HEK293 (cell line): ENCODE results near the gene ROPN1L.

ENCODE experiments used
- CTCF ChIA-PET: fragments of 350-600 bp; formaldehyde crosslinking; extraction: SDS; loops from one replicate; lab custom pipeline; 2021; ENCODE audit warnings: antibody characterized with exemption; lab: Yijun Ruan, JAX
- POLR2A ChIA-PET: fragments of 300-600 bp; formaldehyde crosslinking; extraction: SDS; loops from one replicate; lab custom pipeline; 2020; ENCODE audit warnings: antibody characterized with exemption, inconsistent platforms; lab: Yijun Ruan, JAX
- H3K27ac ChIP-seq: fragments of 200-500 bp; sonication (Bioruptor generic); 2 replicates; pipeline ENCODE4 v1.5.1; 2014; ENCODE audit warnings: low read depth, low read length, control low read depth, inconsistent platforms; ENCODE audit errors: extremely low read depth
- H3K36me3 ChIP-seq, 2 experiments: fragments of 200-500 bp in 1 of 2; sonication (Bioruptor generic) in 1 of 2; 1 replicate in 1 of 2; 2 replicates in 1 of 2; pipeline ENCODE4 v1.5.1; 2014 to 2017; ENCODE audit warnings: inconsistent platforms in 2 of 2, low read length in 2 of 2; ENCODE audit not compliant: control insufficient read depth in 2 of 2, insufficient read depth in 1 of 2
- H3K4me1 ChIP-seq: fragments of 200-500 bp; sonication (Bioruptor generic); 2 replicates; pipeline ENCODE4 v1.5.1; 2014; ENCODE audit warnings: mild to moderate bottlenecking, low read length, inconsistent platforms; ENCODE audit not compliant: control insufficient read depth, insufficient read depth
- H3K4me3 ChIP-seq: 2 replicates; pipeline ENCODE4 v1.5.1; 2011; ENCODE audit warnings: low read depth, mild to moderate bottlenecking, control low read depth, low read length, moderate library complexity
- H3K9me3 ChIP-seq: fragments of 200-500 bp; sonication (Bioruptor generic); 2 replicates; pipeline ENCODE4 v1.5.1; 2014; ENCODE audit warnings: low read depth, low read length, inconsistent platforms; ENCODE audit not compliant: control insufficient read depth, insufficient read depth
- GLI4 ChIP-seq: fragments of 450-650 bp; formaldehyde crosslinking; IDR thresholded peaks from 2 replicates; pipeline ENCODE4 v1.5.1; 2016; ENCODE audit warnings: missing biosample characterization, missing genetic modification characterization
- KLF7 ChIP-seq: fragments of 450-650 bp; formaldehyde crosslinking; IDR thresholded peaks from 2 replicates; pipeline ENCODE4 v1.5.1; 2016; ENCODE audit warnings: missing biosample characterization, missing genetic modification characterization, borderline replicate concordance
- OVOL3 ChIP-seq: fragments of 450-650 bp; formaldehyde crosslinking; IDR thresholded peaks from 2 replicates; pipeline ENCODE4 v1.5.1; 2016; ENCODE audit warnings: missing biosample characterization, missing genetic modification characterization
- SCRT2 ChIP-seq: fragments of 450-650 bp; formaldehyde crosslinking; IDR thresholded peaks from 2 replicates; pipeline ENCODE4 v1.5.1; 2016; ENCODE audit warnings: missing biosample characterization, missing genetic modification characterization
- SP7 ChIP-seq: fragments of 450-650 bp; formaldehyde crosslinking; IDR thresholded peaks from 2 replicates; pipeline ENCODE4 v1.5.1; 2016; ENCODE audit warnings: missing biosample characterization, missing genetic modification characterization
- ZBTB20 ChIP-seq: fragments of 450-650 bp; formaldehyde crosslinking; IDR thresholded peaks from 2 replicates; pipeline ENCODE4 v1.5.1; 2016; ENCODE audit warnings: missing biosample characterization, missing genetic modification characterization
- ZFP37 ChIP-seq: fragments of 450-650 bp; formaldehyde crosslinking; IDR thresholded peaks from 2 replicates; pipeline ENCODE4 v1.5.1; 2016; ENCODE audit warnings: missing biosample characterization, missing genetic modification characterization
- ZNF16 ChIP-seq: fragments of 450-650 bp; formaldehyde crosslinking; IDR thresholded peaks from 2 replicates; pipeline ENCODE4 v1.5.1; 2016; ENCODE audit warnings: low read depth, missing biosample characterization, missing genetic modification characterization
- ZNF174 ChIP-seq: fragments of 450-650 bp; formaldehyde crosslinking; IDR thresholded peaks from 2 replicates; pipeline ENCODE4 v1.5.0; 2017; ENCODE audit warnings: missing biosample characterization, mild to moderate bottlenecking, missing genetic modification characterization
- ZNF2 ChIP-seq: fragments of 450-650 bp; formaldehyde crosslinking; IDR thresholded peaks from 2 replicates; pipeline ENCODE4 v1.5.1; 2016; ENCODE audit warnings: missing biosample characterization, missing genetic modification characterization
- ZNF24 ChIP-seq: fragments of 450-650 bp; formaldehyde crosslinking; IDR thresholded peaks from 2 replicates; pipeline ENCODE4 v1.5.1; 2016; ENCODE audit warnings: missing biosample characterization, missing genetic modification characterization
- ZNF341 ChIP-seq: fragments of 450-650 bp; formaldehyde crosslinking; IDR thresholded peaks from 2 replicates; pipeline ENCODE4; 2016; ENCODE audit warnings: low read depth, missing biosample characterization, missing genetic modification characterization
- ZNF366 ChIP-seq: fragments of 450-650 bp; formaldehyde crosslinking; conservative IDR thresholded peaks from 2 replicates; pipeline ENCODE4 v1.5.1; 2016; ENCODE audit warnings: missing biosample characterization, missing genetic modification characterization
- ZNF660 ChIP-seq: fragments of 450-650 bp; IDR thresholded peaks from 2 replicates; pipeline ENCODE4 v1.5.1; 2018; ENCODE audit warnings: missing biosample characterization, mild to moderate bottlenecking, missing genetic modification characterization
- ZNF670 ChIP-seq: fragments of 450-650 bp; formaldehyde crosslinking; IDR thresholded peaks from 2 replicates; pipeline ENCODE4 v1.5.1; 2016; ENCODE audit warnings: missing biosample characterization, missing genetic modification characterization, low read depth
- ZNF785 ChIP-seq: fragments of 450-650 bp; formaldehyde crosslinking; IDR thresholded peaks from 2 replicates; pipeline ENCODE4 v1.5.1; 2016; ENCODE audit warnings: missing biosample characterization, missing genetic modification characterization
- ZNF791 ChIP-seq: fragments of 450-650 bp; formaldehyde crosslinking; IDR thresholded peaks from 2 replicates; pipeline ENCODE4 v1.5.1; 2016; ENCODE audit warnings: missing biosample characterization, missing genetic modification characterization
- TF ChIP-seq, protein P1 (sequence below): fragments of 450-650 bp; formaldehyde crosslinking; IDR thresholded peaks from 2 replicates; pipeline ENCODE4 v1.5.1; 2017; ENCODE audit warnings: missing biosample characterization, missing genetic modification characterization
- TF ChIP-seq, protein P2 (sequence below): fragments of 450-650 bp; formaldehyde crosslinking; IDR thresholded peaks from 2 replicates; pipeline ENCODE4 v1.5.1; 2017; ENCODE audit warnings: missing biosample characterization, mild to moderate bottlenecking, missing genetic modification characterization, moderate library complexity
- TF ChIP-seq, protein P3 (sequence below): fragments of 450-650 bp; formaldehyde crosslinking; IDR thresholded peaks from 2 replicates; pipeline ENCODE4 v1.5.1; 2016; ENCODE audit warnings: missing biosample characterization, missing genetic modification characterization
- TF ChIP-seq, protein P4 (sequence below): fragments of 450-650 bp; formaldehyde crosslinking; IDR thresholded peaks from 2 replicates; pipeline ENCODE4 v1.5.1; 2016; ENCODE audit warnings: missing biosample characterization, missing genetic modification characterization
- TF ChIP-seq, protein P5 (sequence below): fragments of 450-650 bp; formaldehyde crosslinking; conservative IDR thresholded peaks from 2 replicates; pipeline ENCODE4 v1.5.1; 2016; ENCODE audit warnings: low read depth, missing biosample characterization, missing genetic modification characterization

The ROPN1L gene

DNA sequence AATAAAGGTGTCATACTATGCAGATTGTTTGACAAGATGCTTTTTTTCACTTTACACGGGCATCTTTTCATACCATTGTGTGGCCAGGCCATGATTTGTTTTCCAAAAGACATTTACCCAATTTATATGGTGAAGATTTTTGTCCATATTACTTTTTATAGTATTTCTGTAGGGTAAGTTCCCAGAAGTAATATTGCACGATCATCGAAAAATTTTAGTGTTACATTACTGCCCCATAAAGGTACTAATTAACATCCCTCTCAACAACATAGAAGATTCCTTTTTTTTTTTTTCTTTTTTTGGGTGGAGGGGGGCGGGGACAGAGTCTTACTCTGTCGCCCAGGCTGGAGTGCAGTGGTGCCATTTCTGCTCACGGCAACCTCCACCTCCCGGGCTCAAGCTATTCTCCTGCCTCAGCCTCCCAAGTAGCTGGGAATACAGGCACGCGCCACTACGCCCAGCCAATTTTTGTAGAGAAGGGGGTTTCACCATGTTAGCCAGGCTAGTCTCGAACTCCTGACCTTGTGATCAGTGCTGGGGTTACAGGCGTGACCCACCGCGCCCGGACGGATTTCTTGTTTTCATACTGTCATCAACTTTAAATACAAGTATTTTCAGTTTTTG, 1.2 kb upstream of the ROPN1L start:
- POLR2A ChIA-PET: interaction anchor here (0.9 kb wide), 1 partner anchor 87 kb away, joined by 3 read pairs; the partner anchor contains the start of gene MARCHF6
- H3K4me3 ChIP-seq: no peak overlapping the region
- CTCF ChIA-PET: interaction anchor here (0.7 to 1.6 kb wide), 4 partner anchors 18 to 249 kb away, joined by 3 to 4 read pairs (median 3); no protein-coding TSS in a partner anchor
- H3K27ac ChIP-seq: no peak overlapping the region
- H3K9me3 ChIP-seq: no peaks in the 10 kb centered on the region
- peaks cover 8% of the 10 kb centered on the region; the same call in 1 of the 2 replicates for H3K4me1 ChIP-seq
- TF ChIP-seq, protein P1, sequence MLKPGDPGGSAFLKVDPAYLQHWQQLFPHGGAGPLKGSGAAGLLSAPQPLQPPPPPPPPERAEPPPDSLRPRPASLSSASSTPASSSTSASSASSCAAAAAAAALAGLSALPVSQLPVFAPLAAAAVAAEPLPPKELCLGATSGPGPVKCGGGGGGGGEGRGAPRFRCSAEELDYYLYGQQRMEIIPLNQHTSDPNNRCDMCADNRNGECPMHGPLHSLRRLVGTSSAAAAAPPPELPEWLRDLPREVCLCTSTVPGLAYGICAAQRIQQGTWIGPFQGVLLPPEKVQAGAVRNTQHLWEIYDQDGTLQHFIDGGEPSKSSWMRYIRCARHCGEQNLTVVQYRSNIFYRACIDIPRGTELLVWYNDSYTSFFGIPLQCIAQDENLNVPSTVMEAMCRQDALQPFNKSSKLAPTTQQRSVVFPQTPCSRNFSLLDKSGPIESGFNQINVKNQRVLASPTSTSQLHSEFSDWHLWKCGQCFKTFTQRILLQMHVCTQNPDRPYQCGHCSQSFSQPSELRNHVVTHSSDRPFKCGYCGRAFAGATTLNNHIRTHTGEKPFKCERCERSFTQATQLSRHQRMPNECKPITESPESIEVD (tag by site-specific recombination): peak; percentile 25; the same call in 1 of the 2 replicates
- TF ChIP-seq SP7 (tag by site-specific recombination) (0 out of 2 replicates have a peak, but pooled peaks have one; percentile 20), ZNF16 (tag by site-specific recombination) (no peak), ZNF24 (tag by site-specific recombination) (no peak), KLF7 (0 out of 2 replicates have a peak, but pooled peaks have one; percentile 16)
- TF ChIP-seq, protein P2, sequence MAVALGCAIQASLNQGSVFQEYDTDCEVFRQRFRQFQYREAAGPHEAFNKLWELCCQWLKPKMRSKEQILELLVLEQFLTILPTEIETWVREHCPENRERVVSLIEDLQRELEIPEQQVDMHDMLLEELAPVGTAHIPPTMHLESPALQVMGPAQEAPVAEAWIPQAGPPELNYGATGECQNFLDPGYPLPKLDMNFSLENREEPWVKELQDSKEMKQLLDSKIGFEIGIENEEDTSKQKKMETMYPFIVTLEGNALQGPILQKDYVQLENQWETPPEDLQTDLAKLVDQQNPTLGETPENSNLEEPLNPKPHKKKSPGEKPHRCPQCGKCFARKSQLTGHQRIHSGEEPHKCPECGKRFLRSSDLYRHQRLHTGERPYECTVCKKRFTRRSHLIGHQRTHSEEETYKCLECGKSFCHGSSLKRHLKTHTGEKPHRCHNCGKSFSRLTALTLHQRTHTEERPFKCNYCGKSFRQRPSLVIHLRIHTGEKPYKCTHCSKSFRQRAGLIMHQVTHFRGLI: no peak
- peaks cover 9 to 17% of the 10 kb centered on the region in 2 experiments for H3K36me3 ChIP-seq

DNA sequence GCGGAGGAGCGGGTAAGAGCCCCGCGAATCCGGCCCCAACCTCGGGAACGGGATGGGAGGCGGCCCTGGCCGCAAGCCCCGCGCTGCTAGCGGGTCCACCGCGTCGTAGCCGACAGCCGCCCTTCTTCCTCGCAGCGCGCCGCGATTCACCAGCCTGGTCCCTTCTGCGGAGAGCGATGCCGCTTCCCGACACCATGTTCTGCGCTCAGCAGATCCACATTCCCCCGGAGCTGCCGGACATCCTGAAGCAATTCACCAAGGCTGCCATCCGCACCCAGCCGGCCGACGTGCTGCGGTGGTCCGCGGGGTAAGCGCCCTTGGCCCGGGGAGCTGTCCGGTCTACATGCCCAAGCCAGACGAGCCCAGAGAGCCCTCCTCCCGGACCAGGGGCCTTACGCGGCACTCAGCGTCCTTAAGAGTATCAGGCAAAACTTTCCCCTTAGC, 335 bp downstream of the ROPN1L start:
- Histone ChIP-seq H3K27ac (no peak overlapping the region), H3K4me1 (peaks cover 8% of the 10 kb centered on the region; the same call in 1 of the 2 replicates), H3K36me3 (peaks cover under 1 to 12% of the 10 kb centered on the region in 2 experiments; a peak in 2 of 3 replicates), H3K4me3 (peak overlapping the region; percentile 66), H3K9me3 (no peaks in the 10 kb centered on the region)
- POLR2A ChIA-PET: interaction anchor here (1.1 kb wide), 1 partner anchor 89 kb away, joined by 5 read pairs; the partner anchor contains the start of gene MARCHF6
- CTCF ChIA-PET: interaction anchor here (0.6 to 2.0 kb wide), 8 partner anchors 11 to 248 kb away, joined by 3 to 5 read pairs (median 4); no protein-coding TSS in a partner anchor
- TF ChIP-seq ZNF174 (no peak), ZNF670 (tag by site-specific recombination) (no peak), OVOL3 (tag by site-specific recombination) (no peak), ZNF660 (tag by site-specific recombination) (no peak), GLI4 (tag by site-specific recombination) (0 out of 2 replicates have a peak, but pooled peaks have one; percentile 14), ZNF791 (tag by site-specific recombination) (no peak), SCRT2 (tag by site-specific recombination) (no peak), ZNF341 (tag by site-specific recombination) (peak; percentile 90), ZNF366 (tag by site-specific recombination) (peak; percentile 32; the same call in 1 of the 2 replicates), ZNF785 (no peak), ZFP37 (0 out of 2 replicates have a peak, but pooled peaks have one; percentile 36), ZNF2 (tag by site-specific recombination) (no peak), ZBTB20 (tag by site-specific recombination) (peak; percentile 99)
- TF ChIP-seq, protein P3, sequence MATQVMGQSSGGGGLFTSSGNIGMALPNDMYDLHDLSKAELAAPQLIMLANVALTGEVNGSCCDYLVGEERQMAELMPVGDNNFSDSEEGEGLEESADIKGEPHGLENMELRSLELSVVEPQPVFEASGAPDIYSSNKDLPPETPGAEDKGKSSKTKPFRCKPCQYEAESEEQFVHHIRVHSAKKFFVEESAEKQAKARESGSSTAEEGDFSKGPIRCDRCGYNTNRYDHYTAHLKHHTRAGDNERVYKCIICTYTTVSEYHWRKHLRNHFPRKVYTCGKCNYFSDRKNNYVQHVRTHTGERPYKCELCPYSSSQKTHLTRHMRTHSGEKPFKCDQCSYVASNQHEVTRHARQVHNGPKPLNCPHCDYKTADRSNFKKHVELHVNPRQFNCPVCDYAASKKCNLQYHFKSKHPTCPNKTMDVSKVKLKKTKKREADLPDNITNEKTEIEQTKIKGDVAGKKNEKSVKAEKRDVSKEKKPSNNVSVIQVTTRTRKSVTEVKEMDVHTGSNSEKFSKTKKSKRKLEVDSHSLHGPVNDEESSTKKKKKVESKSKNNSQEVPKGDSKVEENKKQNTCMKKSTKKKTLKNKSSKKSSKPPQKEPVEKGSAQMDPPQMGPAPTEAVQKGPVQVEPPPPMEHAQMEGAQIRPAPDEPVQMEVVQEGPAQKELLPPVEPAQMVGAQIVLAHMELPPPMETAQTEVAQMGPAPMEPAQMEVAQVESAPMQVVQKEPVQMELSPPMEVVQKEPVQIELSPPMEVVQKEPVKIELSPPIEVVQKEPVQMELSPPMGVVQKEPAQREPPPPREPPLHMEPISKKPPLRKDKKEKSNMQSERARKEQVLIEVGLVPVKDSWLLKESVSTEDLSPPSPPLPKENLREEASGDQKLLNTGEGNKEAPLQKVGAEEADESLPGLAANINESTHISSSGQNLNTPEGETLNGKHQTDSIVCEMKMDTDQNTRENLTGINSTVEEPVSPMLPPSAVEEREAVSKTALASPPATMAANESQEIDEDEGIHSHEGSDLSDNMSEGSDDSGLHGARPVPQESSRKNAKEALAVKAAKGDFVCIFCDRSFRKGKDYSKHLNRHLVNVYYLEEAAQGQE (tag by site-specific recombination): peak; percentile 91
- TF ChIP-seq, protein P4, sequence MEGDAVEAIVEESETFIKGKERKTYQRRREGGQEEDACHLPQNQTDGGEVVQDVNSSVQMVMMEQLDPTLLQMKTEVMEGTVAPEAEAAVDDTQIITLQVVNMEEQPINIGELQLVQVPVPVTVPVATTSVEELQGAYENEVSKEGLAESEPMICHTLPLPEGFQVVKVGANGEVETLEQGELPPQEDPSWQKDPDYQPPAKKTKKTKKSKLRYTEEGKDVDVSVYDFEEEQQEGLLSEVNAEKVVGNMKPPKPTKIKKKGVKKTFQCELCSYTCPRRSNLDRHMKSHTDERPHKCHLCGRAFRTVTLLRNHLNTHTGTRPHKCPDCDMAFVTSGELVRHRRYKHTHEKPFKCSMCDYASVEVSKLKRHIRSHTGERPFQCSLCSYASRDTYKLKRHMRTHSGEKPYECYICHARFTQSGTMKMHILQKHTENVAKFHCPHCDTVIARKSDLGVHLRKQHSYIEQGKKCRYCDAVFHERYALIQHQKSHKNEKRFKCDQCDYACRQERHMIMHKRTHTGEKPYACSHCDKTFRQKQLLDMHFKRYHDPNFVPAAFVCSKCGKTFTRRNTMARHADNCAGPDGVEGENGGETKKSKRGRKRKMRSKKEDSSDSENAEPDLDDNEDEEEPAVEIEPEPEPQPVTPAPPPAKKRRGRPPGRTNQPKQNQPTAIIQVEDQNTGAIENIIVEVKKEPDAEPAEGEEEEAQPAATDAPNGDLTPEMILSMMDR (tag by site-specific recombination): no peak; the same call in 1 of the 2 replicates
- TF ChIP-seq, protein P5, sequence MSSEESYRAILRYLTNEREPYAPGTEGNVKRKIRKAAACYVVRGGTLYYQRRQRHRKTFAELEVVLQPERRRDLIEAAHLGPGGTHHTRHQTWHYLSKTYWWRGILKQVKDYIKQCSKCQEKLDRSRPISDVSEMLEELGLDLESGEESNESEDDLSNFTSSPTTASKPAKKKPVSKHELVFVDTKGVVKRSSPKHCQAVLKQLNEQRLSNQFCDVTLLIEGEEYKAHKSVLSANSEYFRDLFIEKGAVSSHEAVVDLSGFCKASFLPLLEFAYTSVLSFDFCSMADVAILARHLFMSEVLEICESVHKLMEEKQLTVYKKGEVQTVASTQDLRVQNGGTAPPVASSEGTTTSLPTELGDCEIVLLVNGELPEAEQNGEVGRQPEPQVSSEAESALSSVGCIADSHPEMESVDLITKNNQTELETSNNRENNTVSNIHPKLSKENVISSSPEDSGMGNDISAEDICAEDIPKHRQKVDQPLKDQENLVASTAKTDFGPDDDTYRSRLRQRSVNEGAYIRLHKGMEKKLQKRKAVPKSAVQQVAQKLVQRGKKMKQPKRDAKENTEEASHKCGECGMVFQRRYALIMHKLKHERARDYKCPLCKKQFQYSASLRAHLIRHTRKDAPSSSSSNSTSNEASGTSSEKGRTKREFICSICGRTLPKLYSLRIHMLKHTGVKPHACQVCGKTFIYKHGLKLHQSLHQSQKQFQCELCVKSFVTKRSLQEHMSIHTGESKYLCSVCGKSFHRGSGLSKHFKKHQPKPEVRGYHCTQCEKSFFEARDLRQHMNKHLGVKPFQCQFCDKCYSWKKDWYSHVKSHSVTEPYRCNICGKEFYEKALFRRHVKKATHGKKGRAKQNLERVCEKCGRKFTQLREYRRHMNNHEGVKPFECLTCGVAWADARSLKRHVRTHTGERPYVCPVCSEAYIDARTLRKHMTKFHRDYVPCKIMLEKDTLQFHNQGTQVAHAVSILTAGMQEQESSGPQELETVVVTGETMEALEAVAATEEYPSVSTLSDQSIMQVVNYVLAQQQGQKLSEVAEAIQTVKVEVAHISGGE: peak; percentile 61; the same call in 1 of the 2 replicates
